ENCODE measurements around the gene CACNG1.
"Not testable (repeated sequence)": the region's sequence is repeated elsewhere in the genome, so short reads cannot be mapped to it uniquely, and the experiment has no call there.

The CACNG1 gene

GRCh38 chr17:67092710-67093109, 48.4 kb downstream of the CACNG1 start:
- not testable (repeated sequence) for H3K9ac ChIP-seq (ENCODE audit: low read length); H3K4me1 ChIP-seq (ENCODE audit: control insufficient read depth, insufficient read depth, low read depth, low read length); H3K4ac ChIP-seq (ENCODE audit: low read depth in 1 of 2, low read length in 2 of 2); H2AK5ac ChIP-seq (ENCODE audit: low read length, severe bottlenecking); H4K91ac ChIP-seq (ENCODE audit: low read length); H3K27ac ChIP-seq (ENCODE audit: low read length, poor library complexity, severe bottlenecking); H3K14ac ChIP-seq (ENCODE audit: low read length in 2 of 2); H2BK12ac ChIP-seq (ENCODE audit: low read length in 2 of 2); H2BK15ac ChIP-seq (ENCODE audit: low read depth, poor library complexity, severe bottlenecking); H3K4me2 ChIP-seq (ENCODE audit: low read length, poor library complexity, severe bottlenecking); DNase-seq; H2BK5ac ChIP-seq (ENCODE audit: low read depth, low read length, poor library complexity, severe bottlenecking); H3K18ac ChIP-seq (ENCODE audit: low read depth in 1 of 2, low read length in 2 of 2); H2BK120ac ChIP-seq (ENCODE audit: low read depth, low read length); H3K27me3 ChIP-seq (ENCODE audit: control insufficient read depth in 1 of 2, insufficient read depth in 1 of 2, low read length in 2 of 2); H3K9me3 ChIP-seq (ENCODE audit: control insufficient read depth, low read length); H3K4me3 ChIP-seq (ENCODE audit: insufficient read depth in 1 of 2, low read depth in 1 of 2, low read length in 2 of 2); H2AFZ ChIP-seq (ENCODE audit: low read depth, low read length); H3K23ac ChIP-seq (ENCODE audit: low read length in 2 of 2); H4K8ac ChIP-seq (ENCODE audit: low read length)
- Histone ChIP-seq H3K79me1 (replicated peaks; ENCODE audit: low read length, poor library complexity, severe bottlenecking) (peaks cover 19% of the 10 kb centered on the region), H3K36me3 (ENCODE audit: control insufficient read depth in 1 of 2, insufficient read depth in 2 of 2, low read depth in 1 of 2, low read length in 2 of 2) (peaks cover 3 to 19% of the 10 kb centered on the region in 2 experiments)
- 100% methylated on average over 1 of the region's 7 CpGs for WGBS

- WGBS, result over 99% methylated on average over 2 of the region's 2 CpGs
- Histone ChIP-seq H3K4me2 (ENCODE audit: low read length, poor library complexity, severe bottlenecking) (no peak overlapping the region), H2BK12ac (ENCODE audit: low read length in 2 of 2) (no peak overlapping the region), H3K23ac (ENCODE audit: low read length in 2 of 2) (no peak overlapping the region), H3K4ac (ENCODE audit: low read depth in 1 of 2, low read length in 2 of 2) (no peak overlapping the region), H3K36me3 (ENCODE audit: control insufficient read depth in 1 of 2, insufficient read depth in 2 of 2, low read depth in 1 of 2, low read length in 2 of 2) (peaks cover 3 to 13% of the 10 kb centered on the region in 2 experiments), H4K91ac (ENCODE audit: low read length) (no peak overlapping the region), H3K9me3 (ENCODE audit: control insufficient read depth, low read length) (no peaks in the 10 kb centered on the region), H2AK5ac (ENCODE audit: low read length, severe bottlenecking) (no peak overlapping the region), H3K9ac (ENCODE audit: low read length) (no peak overlapping the region), H2BK120ac (ENCODE audit: low read depth, low read length) (no peak overlapping the region), H2BK15ac (ENCODE audit: low read depth, poor library complexity, severe bottlenecking) (no peak overlapping the region), H2BK5ac (ENCODE audit: low read depth, low read length, poor library complexity, severe bottlenecking) (no peak overlapping the region), H3K27me3 (ENCODE audit: control insufficient read depth in 1 of 2, insufficient read depth in 1 of 2, low read length in 2 of 2) (no peaks in the 10 kb centered on the region), H3K14ac (ENCODE audit: low read length in 2 of 2) (no peak overlapping the region), H3K79me1 (replicated peaks; ENCODE audit: low read length, poor library complexity, severe bottlenecking) (peaks cover 16% of the 10 kb centered on the region), H3K27ac (ENCODE audit: low read length, poor library complexity, severe bottlenecking) (no peak overlapping the region), H3K18ac (ENCODE audit: low read depth in 1 of 2, low read length in 2 of 2) (no peak overlapping the region), H3K4me1 (ENCODE audit: control insufficient read depth, insufficient read depth, low read depth, low read length) (no peaks in the 10 kb centered on the region), H3K4me3 (ENCODE audit: insufficient read depth in 1 of 2, low read depth in 1 of 2, low read length in 2 of 2) (no peak overlapping the region), H2AFZ (ENCODE audit: low read depth, low read length) (no peak overlapping the region), H4K8ac (ENCODE audit: low read length) (no peak overlapping the region)
- no peak for DNase-seq
Measured at GRCh38 chr17:67093348-67093747, 49.0 kb downstream of the CACNG1 start.

GRCh38 chr17:67095291-67095690, 50.9 kb downstream of the CACNG1 start:
- H2BK12ac ChIP-seq (ENCODE audit: low read length in 2 of 2), result not testable (repeated sequence)
- WGBS, result 54% methylated on average over 1 of the region's 1 CpG

GRCh38 chr17:67095803-67096202, 51.4 kb downstream of the CACNG1 start:
- Histone ChIP-seq H3K9ac (ENCODE audit: low read length) (peak overlapping the region; percentile 39), H3K27ac (ENCODE audit: low read length, poor library complexity, severe bottlenecking) (no peak overlapping the region), H3K36me3 (ENCODE audit: control insufficient read depth in 1 of 2, insufficient read depth in 2 of 2, low read depth in 1 of 2, low read length in 2 of 2) (peaks cover 3% of the 10 kb centered on the region in 2 experiments), H2BK5ac (ENCODE audit: low read depth, low read length, poor library complexity, severe bottlenecking) (no peak overlapping the region), H2BK15ac (ENCODE audit: low read depth, poor library complexity, severe bottlenecking) (no peak overlapping the region), H3K4me2 (ENCODE audit: low read length, poor library complexity, severe bottlenecking) (no peak overlapping the region), H3K4me1 (ENCODE audit: control insufficient read depth, insufficient read depth, low read depth, low read length) (no peaks in the 10 kb centered on the region), H4K8ac (ENCODE audit: low read length) (no peak overlapping the region), H3K14ac (ENCODE audit: low read length in 2 of 2) (no peak overlapping the region), H2AK5ac (ENCODE audit: low read length, severe bottlenecking) (no peak overlapping the region), H2AFZ (ENCODE audit: low read depth, low read length) (no peak overlapping the region), H2BK120ac (ENCODE audit: low read depth, low read length) (no peak overlapping the region), H3K9me3 (ENCODE audit: control insufficient read depth, low read length) (no peaks in the 10 kb centered on the region), H3K4me3 (ENCODE audit: insufficient read depth in 1 of 2, low read depth in 1 of 2, low read length in 2 of 2) (no peak overlapping the region), H3K18ac (ENCODE audit: low read depth in 1 of 2, low read length in 2 of 2) (no peak overlapping the region), H3K23ac (ENCODE audit: low read length in 2 of 2) (no peak overlapping the region), H3K27me3 (ENCODE audit: control insufficient read depth in 1 of 2, insufficient read depth in 1 of 2, low read length in 2 of 2) (no peaks in the 10 kb centered on the region), H3K4ac (ENCODE audit: low read depth in 1 of 2, low read length in 2 of 2) (no peak overlapping the region), H2BK12ac (ENCODE audit: low read length in 2 of 2) (no peak overlapping the region), H3K79me1 (replicated peaks; ENCODE audit: low read length, poor library complexity, severe bottlenecking) (peaks cover 13% of the 10 kb centered on the region), H4K91ac (ENCODE audit: low read length) (no peak overlapping the region)
- DNase-seq, result peak; percentile 20
- no CpG with 5 or more reads among the region's 1 CpG for WGBS

More at GRCh38 chr17:67095291-67095690, 50.9 kb downstream of the CACNG1 start:
- H2BK5ac ChIP-seq (ENCODE audit: low read depth, low read length, poor library complexity, severe bottlenecking); H3K4ac ChIP-seq (ENCODE audit: low read depth in 1 of 2, low read length in 2 of 2); H3K9me3 ChIP-seq (ENCODE audit: control insufficient read depth, low read length); H3K27me3 ChIP-seq (ENCODE audit: control insufficient read depth in 1 of 2, insufficient read depth in 1 of 2, low read length in 2 of 2); H2AK5ac ChIP-seq (ENCODE audit: low read length, severe bottlenecking); H2BK120ac ChIP-seq (ENCODE audit: low read depth, low read length); H4K91ac ChIP-seq (ENCODE audit: low read length); H2BK15ac ChIP-seq (ENCODE audit: low read depth, poor library complexity, severe bottlenecking); H2AFZ ChIP-seq (ENCODE audit: low read depth, low read length); H3K14ac ChIP-seq (ENCODE audit: low read length in 2 of 2); H3K4me1 ChIP-seq (ENCODE audit: control insufficient read depth, insufficient read depth, low read depth, low read length); H3K36me3 ChIP-seq (ENCODE audit: control insufficient read depth in 1 of 2, insufficient read depth in 2 of 2, low read depth in 1 of 2, low read length in 2 of 2); H3K23ac ChIP-seq (ENCODE audit: low read length in 2 of 2); H3K4me2 ChIP-seq (ENCODE audit: low read length, poor library complexity, severe bottlenecking); H3K4me3 ChIP-seq (ENCODE audit: insufficient read depth in 1 of 2, low read depth in 1 of 2, low read length in 2 of 2); H4K8ac ChIP-seq (ENCODE audit: low read length): not testable (repeated sequence)
- Histone ChIP-seq H3K79me1 (replicated peaks; ENCODE audit: low read length, poor library complexity, severe bottlenecking) (peaks cover 13% of the 10 kb centered on the region), H3K9ac (ENCODE audit: low read length) (peak overlapping the region; percentile 54), H3K27ac (ENCODE audit: low read length, poor library complexity, severe bottlenecking) (peak overlapping the region; percentile 35), H3K18ac (ENCODE audit: low read depth in 1 of 2, low read length in 2 of 2) (peak overlapping the region in 1 of 2 experiments; percentile 8)
- peak; percentile 28 for DNase-seq
